ENCODE data around the gene XIAP.
A peak's percentile ranks its signal among the peaks of the same experiment; 100 is the strongest.
"Not testable (repeated sequence)": the region's sequence is repeated elsewhere in the genome, so short reads cannot be mapped to it uniquely, and the experiment has no call there.

The XIAP gene

DNA sequence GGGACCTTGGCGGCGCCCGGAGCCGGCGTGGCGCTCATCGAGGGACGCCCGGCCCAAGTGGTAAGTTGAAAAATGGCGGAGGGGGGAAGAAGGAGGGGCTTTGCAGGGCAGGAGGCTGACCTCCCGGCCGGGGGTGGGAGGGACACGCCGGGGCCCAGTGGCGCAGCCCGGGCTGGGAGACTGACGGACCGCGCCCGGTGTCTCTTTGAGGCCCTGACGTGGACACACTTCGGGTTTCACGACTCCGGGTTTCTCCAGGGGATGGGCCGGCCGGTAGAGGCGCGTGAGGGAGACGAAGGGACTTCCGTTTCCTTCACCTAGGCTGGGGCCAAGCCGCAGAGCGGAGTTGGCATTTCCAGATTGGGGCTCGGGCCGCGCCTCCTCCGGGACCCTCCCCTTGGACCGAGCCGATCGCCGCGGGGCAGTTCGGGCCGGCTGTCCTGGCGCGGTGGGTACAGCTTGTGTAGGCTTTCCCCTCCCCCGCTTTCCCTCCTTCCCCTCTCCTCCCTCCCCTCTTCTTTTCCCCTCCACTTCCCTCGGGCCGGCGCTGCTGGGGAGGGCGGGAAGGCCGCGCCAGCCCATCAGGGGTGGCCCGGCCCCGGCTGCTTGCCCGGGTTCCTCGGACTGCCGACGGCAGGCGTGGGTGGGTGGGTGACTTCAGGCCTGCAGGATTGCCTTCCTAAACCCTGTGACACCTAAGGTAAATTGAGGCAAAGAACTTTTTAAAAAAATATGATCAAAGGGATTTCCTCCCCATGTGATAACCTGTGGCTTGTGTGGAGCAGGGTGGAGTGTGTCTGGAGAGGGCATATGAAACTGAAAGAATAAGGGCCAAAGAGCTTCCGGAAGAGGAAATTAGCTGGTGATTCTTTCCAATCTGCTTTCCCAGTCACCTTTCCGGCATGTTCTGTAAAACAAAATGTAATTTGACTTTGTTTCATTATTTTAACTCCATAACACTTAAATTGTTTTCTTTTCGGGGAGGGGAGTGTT, at the start of gene XIAP:
Gene XIAP, plus strand, starts transcription at position 208 of the 993 bp plus-strand sequence. CDS start 25,610 bp downstream, outside the sequence.
- H3K4me3 ChIP-seq (ENCODE audit: insufficient read depth, low read length, poor library complexity, severe bottlenecking): peak within 1 kb of the TSS; percentile 78
- peak within 1 kb of the TSS; percentile 91 for H2AFZ ChIP-seq (ENCODE audit: low read depth, low read length, severe bottlenecking)
- no peak for TF ChIP-seq CTCF (IDR thresholded peaks at IDR 0.05; ENCODE audit: insufficient read depth, low read length, poor library complexity, severe bottlenecking)
- no peak for TF ChIP-seq EZH2phosphoT487 (conservative IDR thresholded peaks at IDR 0.05; ENCODE audit: low read length)

DNA sequence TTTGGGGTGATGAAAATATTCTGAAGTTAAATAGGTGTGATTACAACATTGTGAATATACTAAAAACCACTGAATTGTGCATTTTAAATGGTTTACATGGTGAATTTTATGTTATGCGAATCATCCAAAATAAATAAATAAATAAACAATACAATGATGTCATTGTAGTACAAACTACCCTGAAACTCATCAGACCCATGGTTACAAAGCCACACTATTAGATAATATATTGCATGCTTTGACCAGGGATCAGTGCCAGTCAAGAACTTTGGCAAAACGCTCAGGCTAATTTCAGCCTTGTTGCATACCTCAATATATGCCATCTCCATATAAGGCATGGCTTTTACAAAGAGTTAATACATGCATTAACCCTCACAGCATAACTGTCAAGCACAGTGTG, 45.5 kb upstream of the XIAP start:
- H3K27ac ChIP-seq (ENCODE audit: low read depth, low read length): no peak overlapping the region
- no peak overlapping the region for H3K4me3 ChIP-seq (ENCODE audit: insufficient read depth, low read length, poor library complexity, severe bottlenecking)
- H3K36me3 ChIP-seq (ENCODE audit: low read length): no peaks in the 10 kb centered on the region
- no peak overlapping the region for H3K4me2 ChIP-seq (ENCODE audit: low read depth, low read length, poor library complexity, severe bottlenecking)
- no peak overlapping the region for H3K9ac ChIP-seq (ENCODE audit: low read length)
- no peaks in the 10 kb centered on the region for H3K9me3 ChIP-seq (ENCODE audit: insufficient read depth, low read length)
- no peaks in the 10 kb centered on the region for H3K79me2 ChIP-seq (ENCODE audit: insufficient read depth, low read length)
- H3F3A ChIP-seq (ENCODE audit: insufficient read depth): no peaks in the 10 kb centered on the region
- TF ChIP-seq EZH2phosphoT487 (conservative IDR thresholded peaks at IDR 0.05; ENCODE audit: low read length) (no peak), CTCF (IDR thresholded peaks at IDR 0.05; ENCODE audit: insufficient read depth, low read length, poor library complexity, severe bottlenecking) (no peak)
- no peaks in the 10 kb centered on the region for H4K20me1 ChIP-seq (ENCODE audit: low read depth, low read length)
- no peak overlapping the region for H2AFZ ChIP-seq (ENCODE audit: low read depth, low read length, severe bottlenecking)
- H3K27me3 ChIP-seq (ENCODE audit: low read length): no peaks in the 10 kb centered on the region
- H3K9me2 ChIP-seq (replicated peaks; ENCODE audit: insufficient read depth, low read length): no peaks in the 10 kb centered on the region

More for the DNA sequence above, at the start of gene XIAP:
- H4K20me1 ChIP-seq (ENCODE audit: low read depth, low read length): no peaks in the 10 kb centered on the region
- 0 out of 2 replicates have a peak, but pooled peaks cover 4% of the 10 kb centered on the region for H3F3A ChIP-seq (ENCODE audit: insufficient read depth)
- no peaks in the 10 kb centered on the region for H3K9me2 ChIP-seq (replicated peaks; ENCODE audit: insufficient read depth, low read length)
- H3K9ac ChIP-seq (ENCODE audit: low read length): peak within 1 kb of the TSS; percentile 97
- H3K79me2 ChIP-seq (ENCODE audit: insufficient read depth, low read length): peaks cover 48% of the 10 kb centered on the region
- H3K27me3 ChIP-seq (ENCODE audit: low read length): no peaks in the 10 kb centered on the region
- H3K4me2 ChIP-seq (ENCODE audit: low read depth, low read length, poor library complexity, severe bottlenecking): peak within 1 kb of the TSS; percentile 88
- no peaks in the 10 kb centered on the region for H3K9me3 ChIP-seq (ENCODE audit: insufficient read depth, low read length)
- H3K36me3 ChIP-seq (ENCODE audit: low read length): no peaks in the 10 kb centered on the region
- H3K27ac ChIP-seq (ENCODE audit: low read depth, low read length): peak within 1 kb of the TSS; percentile 90

GRCh38 chrX:123814934-123815394, 44.9 kb upstream of the XIAP start:
- H3K9ac ChIP-seq (ENCODE audit: low read length); H3K27me3 ChIP-seq (ENCODE audit: low read length); H3K36me3 ChIP-seq (ENCODE audit: low read length); H2AFZ ChIP-seq (ENCODE audit: low read depth, low read length, severe bottlenecking); H3K4me2 ChIP-seq (ENCODE audit: low read depth, low read length, poor library complexity, severe bottlenecking); H3K9me3 ChIP-seq (ENCODE audit: insufficient read depth, low read length); H3K4me3 ChIP-seq (ENCODE audit: insufficient read depth, low read length, poor library complexity, severe bottlenecking); H3F3A ChIP-seq (ENCODE audit: insufficient read depth); H4K20me1 ChIP-seq (ENCODE audit: low read depth, low read length); H3K27ac ChIP-seq (ENCODE audit: low read depth, low read length); H3K79me2 ChIP-seq (ENCODE audit: insufficient read depth, low read length); H3K9me2 ChIP-seq (replicated peaks; ENCODE audit: insufficient read depth, low read length): not testable (repeated sequence)

Measured in SU-DHL-6 (cell line).